ENCODE data around the gene RAPGEF5.

DNA sequence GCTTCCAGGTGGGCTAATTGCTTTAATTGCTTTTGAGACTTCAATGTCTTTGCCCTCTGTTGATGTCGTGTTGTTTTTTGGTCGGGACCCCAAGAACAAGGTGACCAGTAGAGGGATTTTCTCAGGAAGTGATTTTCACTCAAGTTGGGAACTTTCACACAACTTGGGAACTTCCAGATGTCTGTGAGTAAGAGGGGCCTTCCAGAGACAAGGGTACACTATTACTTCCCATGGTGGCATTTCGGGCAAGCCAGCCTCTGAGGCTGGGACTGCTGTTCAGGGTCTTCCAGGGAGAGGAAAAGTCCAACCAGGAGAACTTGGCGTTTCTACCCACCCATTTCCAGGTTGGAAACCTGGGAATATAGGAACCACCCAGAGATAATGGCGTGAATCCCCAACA is 241.3 kb downstream of the RAPGEF5 start:
- TF ChIP-seq EZH2phosphoT487 (IDR thresholded peaks at IDR 0.05; ENCODE audit: borderline replicate concordance, low read length) = no peak
- TF ChIP-seq, protein P1, sequence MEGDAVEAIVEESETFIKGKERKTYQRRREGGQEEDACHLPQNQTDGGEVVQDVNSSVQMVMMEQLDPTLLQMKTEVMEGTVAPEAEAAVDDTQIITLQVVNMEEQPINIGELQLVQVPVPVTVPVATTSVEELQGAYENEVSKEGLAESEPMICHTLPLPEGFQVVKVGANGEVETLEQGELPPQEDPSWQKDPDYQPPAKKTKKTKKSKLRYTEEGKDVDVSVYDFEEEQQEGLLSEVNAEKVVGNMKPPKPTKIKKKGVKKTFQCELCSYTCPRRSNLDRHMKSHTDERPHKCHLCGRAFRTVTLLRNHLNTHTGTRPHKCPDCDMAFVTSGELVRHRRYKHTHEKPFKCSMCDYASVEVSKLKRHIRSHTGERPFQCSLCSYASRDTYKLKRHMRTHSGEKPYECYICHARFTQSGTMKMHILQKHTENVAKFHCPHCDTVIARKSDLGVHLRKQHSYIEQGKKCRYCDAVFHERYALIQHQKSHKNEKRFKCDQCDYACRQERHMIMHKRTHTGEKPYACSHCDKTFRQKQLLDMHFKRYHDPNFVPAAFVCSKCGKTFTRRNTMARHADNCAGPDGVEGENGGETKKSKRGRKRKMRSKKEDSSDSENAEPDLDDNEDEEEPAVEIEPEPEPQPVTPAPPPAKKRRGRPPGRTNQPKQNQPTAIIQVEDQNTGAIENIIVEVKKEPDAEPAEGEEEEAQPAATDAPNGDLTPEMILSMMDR (conservative IDR thresholded peaks at IDR 0.05; ENCODE audit: low read depth, low read length) = no peak
- no peak for TF ChIP-seq EZH2 (IDR thresholded peaks at IDR 0.05; ENCODE audit: low read length, unreplicated experiment)

Data from PC-3 (cell line).